ENCODE results near the gene SH2D3C.

SH2D3C gene

GRCh38 chr9:127812011-127812410 lies 33.5 kb upstream of the SH2D3C start:
- no peak for TF ChIP-seq CTCF (IDR thresholded peaks at IDR 0.05; ENCODE audit: insufficient read depth, low read depth, low read length, missing control alignments)
- H3K4me3 ChIP-seq (ENCODE audit: low read depth, low read length), result no peak overlapping the region
- DNase-seq (ENCODE audit: low read depth), result no peak

DNA sequence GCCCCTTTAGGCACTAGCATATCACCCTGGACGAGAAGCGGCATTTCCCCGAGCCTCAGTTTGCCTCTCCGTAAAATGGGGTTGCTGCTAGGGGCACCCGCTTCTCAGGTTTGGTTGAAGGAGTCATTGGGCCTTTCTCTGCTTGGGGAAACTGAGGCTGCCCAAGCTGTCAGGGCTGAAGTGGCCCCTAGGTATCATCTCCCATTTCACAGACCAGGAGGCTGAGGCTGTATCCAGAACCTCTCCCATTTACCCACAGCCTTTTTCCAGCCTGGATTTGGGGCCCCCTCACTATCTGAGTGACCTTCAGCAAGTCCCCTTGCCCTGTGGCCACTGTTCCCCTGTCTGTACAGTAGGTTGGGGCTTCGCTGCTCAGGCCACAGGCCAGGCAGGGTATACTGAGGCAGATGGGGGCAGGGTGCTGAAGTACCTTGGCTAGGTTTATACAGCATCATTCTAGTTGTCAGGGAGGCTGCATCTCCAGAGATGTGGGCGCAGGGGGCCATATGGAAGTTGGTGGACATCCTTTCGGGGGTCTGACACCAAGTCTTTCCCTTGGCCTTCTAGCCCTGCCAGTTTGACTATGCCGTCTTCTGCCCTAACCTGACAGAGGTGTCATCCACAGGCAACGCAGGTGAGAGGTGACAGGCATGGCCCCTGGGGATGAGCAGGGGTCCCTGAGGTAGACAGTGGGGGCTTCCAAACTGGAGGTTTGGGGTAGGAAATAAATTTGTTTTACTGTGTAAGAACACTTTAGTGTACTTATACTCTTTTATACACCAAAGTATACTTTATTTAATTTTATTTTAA lies 32.1 kb upstream of the SH2D3C start:
- no peak for TF ChIP-seq CTCF (IDR thresholded peaks at IDR 0.05; ENCODE audit: insufficient read depth, low read depth, low read length, missing control alignments)
- DNase-seq (ENCODE audit: low read depth), result no peak
- no peak overlapping the region for H3K4me3 ChIP-seq (ENCODE audit: low read depth, low read length)

- no peak for DNase-seq (ENCODE audit: low read depth)
- TF ChIP-seq CTCF (IDR thresholded peaks at IDR 0.05; ENCODE audit: insufficient read depth, low read depth, low read length, missing control alignments), result no peak
- H3K4me3 ChIP-seq (ENCODE audit: low read depth, low read length), result no peak overlapping the region
These were observed 31.3 kb upstream of the SH2D3C start for GRCh38 chr9:127809540-127810377.

DNA sequence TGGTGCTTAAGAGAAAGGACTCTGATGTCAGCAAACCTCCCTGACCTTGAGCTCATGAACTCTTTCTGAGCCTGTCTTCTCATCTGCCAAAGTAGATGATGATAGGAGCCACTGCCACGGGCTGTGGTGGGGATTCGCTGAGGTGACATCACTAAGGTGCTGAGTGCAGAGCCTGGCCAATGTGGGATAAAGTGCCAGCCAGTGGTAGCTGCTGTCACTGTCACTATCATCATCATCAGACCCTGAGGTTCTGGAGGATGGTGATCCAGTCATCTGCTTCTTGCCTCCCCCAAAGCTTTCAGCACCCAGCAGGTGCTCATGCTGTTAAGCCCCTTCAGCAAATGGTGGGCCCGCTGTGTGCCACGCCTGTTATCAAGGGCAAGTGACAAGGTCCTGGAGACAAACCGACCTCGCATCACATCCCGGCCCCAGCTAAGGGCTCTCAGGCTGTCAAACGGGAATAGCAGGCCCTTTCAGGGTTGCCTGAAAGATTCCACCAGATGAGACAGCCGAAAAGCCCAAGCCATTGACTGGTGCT lies 30.6 kb upstream of the SH2D3C start:
- DNase-seq (ENCODE audit: low read depth), result no peak
- H3K4me3 ChIP-seq (ENCODE audit: low read depth, low read length), result no peak overlapping the region
- no peak for TF ChIP-seq CTCF (IDR thresholded peaks at IDR 0.05; ENCODE audit: insufficient read depth, low read depth, low read length, missing control alignments)

DNA sequence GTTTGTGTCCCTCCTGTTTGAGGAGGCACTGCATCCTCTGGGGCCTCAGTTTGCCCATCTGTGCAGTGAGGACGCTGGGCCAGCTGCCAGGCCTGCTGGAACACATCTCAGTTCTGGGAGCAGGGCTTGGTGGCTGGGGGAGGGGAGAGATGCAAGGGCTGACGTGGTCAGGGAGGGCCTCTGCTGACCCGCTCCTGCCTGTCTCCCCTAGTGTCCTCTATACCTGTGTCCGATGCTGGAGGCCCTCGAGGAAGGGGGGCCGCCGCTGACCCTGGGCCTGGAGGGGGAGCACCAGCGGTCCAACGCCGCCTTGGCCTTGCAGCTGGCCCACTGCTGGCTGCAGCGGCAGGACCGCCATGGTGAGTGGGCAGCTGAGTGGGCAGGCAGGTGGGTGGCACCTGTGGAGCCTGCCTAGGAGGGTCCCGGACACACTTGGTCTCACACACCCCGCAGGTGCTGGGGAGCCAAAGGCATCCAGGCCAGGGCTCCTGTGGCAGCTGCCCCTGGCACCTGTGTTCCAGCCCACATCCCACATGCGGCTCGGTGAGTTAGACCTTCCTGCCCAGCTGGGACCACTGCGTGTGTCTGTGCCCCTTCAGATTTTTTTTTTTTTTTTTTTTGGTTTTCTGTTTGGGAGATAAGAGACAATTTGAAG lies 30.0 kb upstream of the SH2D3C start:
- H3K4me3 ChIP-seq (ENCODE audit: low read depth, low read length), result no peak overlapping the region
- TF ChIP-seq CTCF (IDR thresholded peaks at IDR 0.05; ENCODE audit: insufficient read depth, low read depth, low read length, missing control alignments), result no peak
- no peak for DNase-seq (ENCODE audit: low read depth)

DNA sequence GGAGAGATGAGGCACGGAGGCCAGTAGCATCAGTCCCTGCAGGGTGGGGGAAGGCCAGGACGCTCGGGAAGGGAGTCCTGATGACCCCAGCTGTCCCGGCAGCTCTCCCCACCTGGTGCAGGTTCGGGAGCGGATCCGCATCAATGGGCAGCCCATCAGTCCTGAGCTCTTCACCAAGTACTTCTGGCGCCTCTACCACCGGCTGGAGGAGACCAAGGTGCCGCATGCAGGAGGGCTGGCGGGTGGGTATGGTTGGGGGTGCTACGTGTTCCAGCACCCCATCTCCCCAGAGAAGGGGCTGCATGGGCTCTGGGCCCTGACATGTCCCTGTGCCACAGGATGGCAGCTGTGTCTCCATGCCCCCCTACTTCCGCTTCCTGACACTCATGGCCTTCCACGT lies 28.4 kb upstream of the SH2D3C start:
- no peak for TF ChIP-seq CTCF (IDR thresholded peaks at IDR 0.05; ENCODE audit: insufficient read depth, low read depth, low read length, missing control alignments)

More for the DNA sequence above, 28.4 kb upstream of the SH2D3C start:
- DNase-seq (ENCODE audit: low read depth), result no peak
- H3K4me3 ChIP-seq (ENCODE audit: low read depth, low read length), result no peak overlapping the region
